Spleen (tissue), 7 donors: ENCODE data around the gene MXRA7.

Source experiments
- POLR2A ChIP-seq, 3 donors: fragments of 450-650 bp; IDR thresholded peaks; one replicate each; pipeline ENCODE4 v1.5.1; 2017; ENCODE audit warnings: antibody characterized with exemption in 3 of 3, mild to moderate bottlenecking in 1 of 3
- TF ChIP-seq, protein P1 (sequence below), 11 experiments: fragments of 200-600 bp in 7 of 11; fragments of 450-650 bp in 4 of 11; sonication (generic) in 4 of 11; IDR thresholded peaks in 8 of 11; conservative IDR thresholded peaks in 3 of 11; 1 replicate in 7 of 11; 2 replicates in 4 of 11; pipeline versions ENCODE4 v1.4.0 to v1.8.0; 2016 to 2021; ENCODE audit warnings: antibody characterized with exemption in 11 of 11, inconsistent platforms in 4 of 11, mild to moderate bottlenecking in 1 of 11
- donor health status: DM: no; HTN: no; CAD: no; lungs with moderate emphysema.
- donor health status: DM: no; HTN: no; CAD: no.
- donor health status: DM: no; HTN: no; CAD: no.

DNA sequence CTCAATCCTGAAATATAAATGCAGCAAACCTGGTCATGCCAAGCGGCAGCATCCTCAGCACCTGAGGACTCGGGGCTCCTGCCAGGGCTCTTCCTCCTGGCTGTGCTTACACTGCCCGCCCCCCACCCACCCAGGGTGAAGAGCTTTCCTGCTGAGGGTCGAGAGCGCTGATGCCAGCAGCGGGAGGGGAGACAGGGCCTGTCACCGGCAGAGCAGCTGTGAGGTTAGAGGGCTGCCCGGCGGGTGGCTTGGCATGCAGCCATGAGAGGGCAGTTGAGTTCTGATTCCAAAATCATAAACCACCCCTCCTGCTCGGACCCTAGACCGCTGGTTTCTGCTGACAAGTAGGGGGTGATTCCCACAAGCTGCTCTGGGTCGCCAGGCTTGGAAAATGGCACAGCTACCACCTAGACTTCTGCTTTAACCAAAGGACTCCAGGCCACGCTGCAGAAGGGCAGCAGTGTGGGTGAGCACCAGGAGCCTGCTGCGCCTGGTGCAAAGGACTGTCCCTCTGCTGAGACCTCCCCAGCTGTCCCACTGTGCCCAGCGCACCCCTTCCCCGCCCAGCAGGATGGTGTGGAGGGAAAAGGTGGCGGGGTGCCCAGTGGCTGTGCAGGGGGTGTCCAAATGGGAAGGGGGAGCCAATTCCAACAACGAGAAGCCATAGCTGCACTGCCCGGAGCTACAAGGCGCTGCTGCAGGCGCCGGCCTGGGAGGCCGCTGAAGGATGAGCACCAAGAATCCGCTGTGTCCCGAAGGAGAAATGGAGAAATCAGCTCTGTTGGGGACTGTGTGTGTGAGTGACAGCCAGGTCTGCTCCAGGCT, 26.6 kb downstream of the MXRA7 start:
- TF ChIP-seq, protein P1, sequence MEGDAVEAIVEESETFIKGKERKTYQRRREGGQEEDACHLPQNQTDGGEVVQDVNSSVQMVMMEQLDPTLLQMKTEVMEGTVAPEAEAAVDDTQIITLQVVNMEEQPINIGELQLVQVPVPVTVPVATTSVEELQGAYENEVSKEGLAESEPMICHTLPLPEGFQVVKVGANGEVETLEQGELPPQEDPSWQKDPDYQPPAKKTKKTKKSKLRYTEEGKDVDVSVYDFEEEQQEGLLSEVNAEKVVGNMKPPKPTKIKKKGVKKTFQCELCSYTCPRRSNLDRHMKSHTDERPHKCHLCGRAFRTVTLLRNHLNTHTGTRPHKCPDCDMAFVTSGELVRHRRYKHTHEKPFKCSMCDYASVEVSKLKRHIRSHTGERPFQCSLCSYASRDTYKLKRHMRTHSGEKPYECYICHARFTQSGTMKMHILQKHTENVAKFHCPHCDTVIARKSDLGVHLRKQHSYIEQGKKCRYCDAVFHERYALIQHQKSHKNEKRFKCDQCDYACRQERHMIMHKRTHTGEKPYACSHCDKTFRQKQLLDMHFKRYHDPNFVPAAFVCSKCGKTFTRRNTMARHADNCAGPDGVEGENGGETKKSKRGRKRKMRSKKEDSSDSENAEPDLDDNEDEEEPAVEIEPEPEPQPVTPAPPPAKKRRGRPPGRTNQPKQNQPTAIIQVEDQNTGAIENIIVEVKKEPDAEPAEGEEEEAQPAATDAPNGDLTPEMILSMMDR (IDR thresholded peaks at IDR 0.05 in 8 of 11, conservative IDR thresholded peaks at IDR 0.05 in 3 of 11) = no peak
- no peak for TF ChIP-seq POLR2A (IDR thresholded peaks at IDR 0.05)
